HG03558 (cell line): ENCODE data around the gene MUC5AC.
"Not testable (repeated sequence)": the region's sequence is repeated elsewhere in the genome, so short reads cannot be mapped to it uniquely, and the experiment has no call there.

Experiments
- ATAC-seq: cut with Tn5 transposase; IDR thresholded peaks from one replicate; pipeline ENCODE4 v1.9.1; 2021; ENCODE audit warnings: moderate number of reproducible peaks; ENCODE audit not compliant: unreplicated experiment; ENCODE audit errors: extremely low read depth

Gene MUC5AC

GRCh38 chr11:1147792-1148191 lies 10.0 kb upstream of the MUC5AC start:
- ATAC-seq, result no peak

- no peak for ATAC-seq
Measured at GRCh38 chr11:1148752-1149180, 9.0 kb upstream of the MUC5AC start.

GRCh38 chr11:1149545-1149944 lies 8.2 kb upstream of the MUC5AC start:
- no peak for ATAC-seq

GRCh38 chr11:1150116-1150515 lies 7.6 kb upstream of the MUC5AC start:
- no peak for ATAC-seq

GRCh38 chr11:1150769-1151365 lies 6.9 kb upstream of the MUC5AC start:
- no peak for ATAC-seq

- ATAC-seq, result no peak
Measured at GRCh38 chr11:1151366-1152315, 6.1 kb upstream of the MUC5AC start.

GRCh38 chr11:1152316-1153104 lies 5.2 kb upstream of the MUC5AC start:
- no peak for ATAC-seq

GRCh38 chr11:1153105-1153950 lies 4.4 kb upstream of the MUC5AC start:
- no peak for ATAC-seq

GRCh38 chr11:1153951-1154493 lies 3.7 kb upstream of the MUC5AC start:
- no peak for ATAC-seq

- not testable (repeated sequence) for ATAC-seq
Measured at GRCh38 chr11:1154656-1155055, 3.1 kb upstream of the MUC5AC start.

GRCh38 chr11:1155274-1155693 lies 2.5 kb upstream of the MUC5AC start:
- ATAC-seq, result no peak

GRCh38 chr11:1156506-1157340 lies 1.0 kb upstream of the MUC5AC start:
- no peak for ATAC-seq

- ATAC-seq, result no peak
Measured at GRCh38 chr11:1157341-1157644, 460 bp upstream of the MUC5AC start.

- ATAC-seq, result no peak
Measured at GRCh38 chr11:1158681-1159487, 1.1 kb downstream of the MUC5AC start.

- ATAC-seq, result not testable (repeated sequence)
Measured at GRCh38 chr11:1159488-1160220, 1.9 kb downstream of the MUC5AC start.

- no peak for ATAC-seq
Measured at GRCh38 chr11:1160231-1161101, 2.7 kb downstream of the MUC5AC start.
